Measurements from ENCODE around the gene THBS1.

DNA sequence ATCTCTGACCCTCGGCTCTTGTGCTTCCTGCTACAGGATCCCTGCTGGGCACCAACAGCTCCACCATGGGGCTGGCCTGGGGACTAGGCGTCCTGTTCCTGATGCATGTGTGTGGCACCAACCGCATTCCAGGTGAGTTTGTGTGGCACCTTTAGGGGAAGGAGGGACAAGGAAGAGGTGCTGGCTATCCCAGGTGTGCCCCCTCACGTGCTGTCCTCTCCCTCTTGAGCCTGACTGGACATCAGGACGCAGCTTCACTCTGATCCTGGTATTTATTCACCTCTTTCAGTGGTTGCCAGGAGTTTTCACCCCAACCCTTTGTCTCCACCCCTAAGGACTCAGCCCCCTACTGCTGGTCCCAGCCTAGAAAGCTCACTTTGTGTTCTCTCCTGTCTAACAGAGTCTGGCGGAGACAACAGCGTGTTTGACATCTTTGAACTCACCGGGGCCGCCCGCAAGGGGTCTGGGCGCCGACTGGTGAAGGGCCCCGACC is 960 bp downstream of the THBS1 start:
- TF ChIP-seq, protein P1, sequence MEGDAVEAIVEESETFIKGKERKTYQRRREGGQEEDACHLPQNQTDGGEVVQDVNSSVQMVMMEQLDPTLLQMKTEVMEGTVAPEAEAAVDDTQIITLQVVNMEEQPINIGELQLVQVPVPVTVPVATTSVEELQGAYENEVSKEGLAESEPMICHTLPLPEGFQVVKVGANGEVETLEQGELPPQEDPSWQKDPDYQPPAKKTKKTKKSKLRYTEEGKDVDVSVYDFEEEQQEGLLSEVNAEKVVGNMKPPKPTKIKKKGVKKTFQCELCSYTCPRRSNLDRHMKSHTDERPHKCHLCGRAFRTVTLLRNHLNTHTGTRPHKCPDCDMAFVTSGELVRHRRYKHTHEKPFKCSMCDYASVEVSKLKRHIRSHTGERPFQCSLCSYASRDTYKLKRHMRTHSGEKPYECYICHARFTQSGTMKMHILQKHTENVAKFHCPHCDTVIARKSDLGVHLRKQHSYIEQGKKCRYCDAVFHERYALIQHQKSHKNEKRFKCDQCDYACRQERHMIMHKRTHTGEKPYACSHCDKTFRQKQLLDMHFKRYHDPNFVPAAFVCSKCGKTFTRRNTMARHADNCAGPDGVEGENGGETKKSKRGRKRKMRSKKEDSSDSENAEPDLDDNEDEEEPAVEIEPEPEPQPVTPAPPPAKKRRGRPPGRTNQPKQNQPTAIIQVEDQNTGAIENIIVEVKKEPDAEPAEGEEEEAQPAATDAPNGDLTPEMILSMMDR (IDR thresholded peaks at IDR 0.05): no peak
- no peak for TF ChIP-seq POLR2A (IDR thresholded peaks at IDR 0.05)

Data from vagina (tissue), 2 donors.